ENCODE data around the gene TMED7.

DNA sequence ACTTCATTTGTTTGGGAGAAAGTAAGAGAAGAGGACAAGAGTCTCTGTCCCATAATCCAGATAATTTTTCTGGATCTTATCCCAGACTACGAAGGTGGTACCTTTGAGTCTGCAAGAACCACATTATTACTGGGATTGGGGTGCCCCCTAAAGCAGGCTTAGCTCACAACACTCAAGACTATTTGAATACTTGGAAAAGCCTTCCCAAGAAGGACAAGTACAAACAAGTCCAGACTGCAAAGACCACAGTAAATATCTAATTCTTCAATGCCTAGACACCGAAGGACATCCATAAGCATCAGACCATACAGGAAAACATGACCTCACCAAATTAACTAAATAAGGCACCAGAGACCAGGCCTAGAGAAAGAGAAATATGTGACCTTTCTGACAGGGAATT is 40.2 kb upstream of the TMED7 start:
- TF ChIP-seq, protein P1, sequence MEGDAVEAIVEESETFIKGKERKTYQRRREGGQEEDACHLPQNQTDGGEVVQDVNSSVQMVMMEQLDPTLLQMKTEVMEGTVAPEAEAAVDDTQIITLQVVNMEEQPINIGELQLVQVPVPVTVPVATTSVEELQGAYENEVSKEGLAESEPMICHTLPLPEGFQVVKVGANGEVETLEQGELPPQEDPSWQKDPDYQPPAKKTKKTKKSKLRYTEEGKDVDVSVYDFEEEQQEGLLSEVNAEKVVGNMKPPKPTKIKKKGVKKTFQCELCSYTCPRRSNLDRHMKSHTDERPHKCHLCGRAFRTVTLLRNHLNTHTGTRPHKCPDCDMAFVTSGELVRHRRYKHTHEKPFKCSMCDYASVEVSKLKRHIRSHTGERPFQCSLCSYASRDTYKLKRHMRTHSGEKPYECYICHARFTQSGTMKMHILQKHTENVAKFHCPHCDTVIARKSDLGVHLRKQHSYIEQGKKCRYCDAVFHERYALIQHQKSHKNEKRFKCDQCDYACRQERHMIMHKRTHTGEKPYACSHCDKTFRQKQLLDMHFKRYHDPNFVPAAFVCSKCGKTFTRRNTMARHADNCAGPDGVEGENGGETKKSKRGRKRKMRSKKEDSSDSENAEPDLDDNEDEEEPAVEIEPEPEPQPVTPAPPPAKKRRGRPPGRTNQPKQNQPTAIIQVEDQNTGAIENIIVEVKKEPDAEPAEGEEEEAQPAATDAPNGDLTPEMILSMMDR (IDR thresholded peaks at IDR 0.05) = no peak
- TF ChIP-seq POLR2A (IDR thresholded peaks at IDR 0.05) (no peak), POLR2AphosphoS5 (IDR thresholded peaks at IDR 0.05; ENCODE audit: insufficient read depth in 1 of 2, low read depth in 1 of 2) (no peak)

All from vagina (tissue), 2 donors.